ENCODE measurements around the gene TRIP12.
A peak's percentile ranks its signal among the peaks of the same experiment; 100 is the strongest.
"Not testable (repeated sequence)": the region's sequence is repeated elsewhere in the genome, so short reads cannot be mapped to it uniquely, and the experiment has no call there.

Gene TRIP12

DNA sequence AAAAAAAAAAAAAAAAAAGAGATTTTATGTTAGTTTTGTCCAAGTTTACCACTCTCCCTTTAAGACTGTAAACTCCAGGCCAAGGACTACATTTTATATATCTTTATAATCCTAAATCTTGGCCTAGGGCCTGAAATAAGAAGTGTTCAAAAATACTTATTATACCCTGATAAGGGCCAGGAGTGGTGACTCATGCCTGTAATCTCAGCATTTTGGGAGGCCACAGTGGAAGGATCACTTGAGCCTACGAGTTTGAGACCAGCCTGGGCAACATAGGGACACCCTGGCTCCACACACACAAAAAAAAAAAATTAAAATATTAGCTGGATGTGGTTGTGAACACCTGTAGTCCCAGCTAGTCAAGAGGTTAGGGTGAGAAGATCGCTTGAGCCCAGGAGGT is 12.7 kb downstream of the TRIP12 start:
- no peak for DNase-seq
- H3K4me1 Mint-ChIP-seq (ENCODE audit: low read depth in 2 of 2), result peaks cover 31 to 45% of the 10 kb centered on the region in 2 donors
- H3K9me3 Mint-ChIP-seq, result no peaks in the 10 kb centered on the region
- peak overlapping the region in 1 of 2 donors; percentile 32 for H3K27ac Mint-ChIP-seq
- ATAC-seq (replicated peaks), result no peak
- no peaks in the 10 kb centered on the region for H3K27me3 Mint-ChIP-seq
- H3K4me3 Mint-ChIP-seq, result no peak overlapping the region
- peaks cover 42% of the 10 kb centered on the region for H3K36me3 Mint-ChIP-seq (ENCODE audit: insufficient read depth)

DNA sequence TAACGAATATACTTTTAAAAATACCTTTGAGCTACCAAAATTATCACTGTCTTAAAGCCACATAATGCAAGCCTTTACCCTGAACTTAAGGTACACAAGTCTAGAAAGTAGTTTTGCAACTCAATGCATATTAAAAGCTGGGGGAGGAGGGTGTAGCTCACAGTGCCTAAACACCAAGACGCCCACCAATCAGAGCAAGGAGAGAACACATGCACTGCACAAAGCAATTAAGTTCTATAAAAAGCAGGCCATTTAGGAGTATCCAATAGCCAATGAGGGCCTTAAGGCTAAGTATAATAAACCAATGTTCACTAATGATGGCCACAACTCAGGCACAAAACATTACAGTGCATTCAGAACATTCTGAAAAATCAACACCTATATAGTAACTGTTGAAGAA is 16.2 kb downstream of the TRIP12 start:
- Mint-ChIP-seq H3K4me1 (ENCODE audit: low read depth in 2 of 2) (peaks cover 16 to 35% of the 10 kb centered on the region in 2 donors), H3K27me3 (no peaks in the 10 kb centered on the region), H3K4me3 (no peak overlapping the region), H3K27ac (no peak overlapping the region), H3K9me3 (no peaks in the 10 kb centered on the region), H3K36me3 (ENCODE audit: insufficient read depth) (peaks cover 57% of the 10 kb centered on the region)
- ATAC-seq (replicated peaks) (no peak), DNase-seq (no peak)

DNA sequence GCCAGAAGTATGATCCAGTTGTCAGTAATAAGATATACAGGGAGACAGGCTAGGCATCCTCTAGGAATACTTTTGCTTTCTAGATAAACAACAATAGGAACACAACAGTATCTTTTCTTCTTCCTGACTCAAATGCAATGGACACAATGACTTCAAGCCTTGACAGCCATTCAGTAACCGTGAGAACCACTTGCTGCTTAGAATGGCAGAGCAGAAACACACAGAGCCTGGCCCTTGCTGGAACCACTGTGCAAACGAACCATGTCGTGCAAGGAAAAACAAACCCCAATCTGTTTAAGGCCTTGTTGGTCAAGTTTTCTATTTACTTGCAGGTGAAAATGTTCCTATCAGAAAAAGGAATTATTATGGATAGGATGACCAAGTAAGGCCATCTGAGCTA is 18.8 kb downstream of the TRIP12 start:
- DNase-seq, result no peak
- ATAC-seq (replicated peaks), result no peak
- no peaks in the 10 kb centered on the region for H3K9me3 Mint-ChIP-seq
- H3K4me1 Mint-ChIP-seq (ENCODE audit: low read depth in 2 of 2), result peaks cover 19 to 43% of the 10 kb centered on the region in 2 donors
- H3K4me3 Mint-ChIP-seq, result no peak overlapping the region
- H3K36me3 Mint-ChIP-seq (ENCODE audit: insufficient read depth), result peaks cover 49% of the 10 kb centered on the region
- no peaks in the 10 kb centered on the region for H3K27me3 Mint-ChIP-seq
- H3K27ac Mint-ChIP-seq, result peak overlapping the region; percentile 19 to 36

DNA sequence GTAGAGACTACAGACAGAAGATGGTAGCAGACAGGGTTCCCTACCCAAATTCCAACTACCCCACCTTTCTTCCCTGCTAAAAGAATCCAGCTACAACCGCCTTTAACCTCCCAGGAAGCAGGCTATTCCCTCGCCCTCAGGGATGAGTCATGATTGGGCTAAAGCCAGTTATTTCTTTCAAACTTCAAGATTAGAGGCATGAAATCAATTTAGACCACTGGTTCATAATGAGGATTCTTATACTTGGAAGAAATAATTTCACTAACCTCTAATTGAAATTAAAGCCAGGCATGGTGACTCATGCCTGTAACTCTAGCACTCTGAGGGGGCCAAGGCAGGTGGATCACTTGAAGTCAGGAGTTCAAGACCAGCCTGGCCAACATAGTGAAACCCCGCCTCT is 20.0 kb downstream of the TRIP12 start:
- Mint-ChIP-seq H3K4me1 (ENCODE audit: low read depth in 2 of 2) (peaks cover 20 to 46% of the 10 kb centered on the region in 2 donors), H3K36me3 (ENCODE audit: insufficient read depth) (peaks cover 39% of the 10 kb centered on the region), H3K27me3 (no peaks in the 10 kb centered on the region), H3K27ac (no peak overlapping the region), H3K4me3 (no peak overlapping the region), H3K9me3 (no peaks in the 10 kb centered on the region)
- ATAC-seq (replicated peaks) (no peak), DNase-seq (no peak)

GRCh38 chr2:229900514-229900913 is 21.3 kb downstream of the TRIP12 start:
- not testable (repeated sequence) for H3K27ac Mint-ChIP-seq; ATAC-seq (replicated peaks)

GRCh38 chr2:229900012-229900411 is 21.8 kb downstream of the TRIP12 start:
- ATAC-seq (replicated peaks) (no peak), DNase-seq (no peak)
- peaks cover 27 to 60% of the 10 kb centered on the region in 2 donors for H3K4me1 Mint-ChIP-seq (ENCODE audit: low read depth in 2 of 2)

More at GRCh38 chr2:229900514-229900913, 21.3 kb downstream of the TRIP12 start:
- Mint-ChIP-seq H3K4me1 (ENCODE audit: low read depth in 2 of 2) (peaks cover 24 to 57% of the 10 kb centered on the region in 2 donors), H3K36me3 (ENCODE audit: insufficient read depth) (peaks cover 29% of the 10 kb centered on the region), H3K4me3 (peak overlapping the region in 1 of 2 donors; percentile 27)
- not testable (repeated sequence) for H3K9me3 Mint-ChIP-seq, DNase-seq, H3K27me3 Mint-ChIP-seq

DNA sequence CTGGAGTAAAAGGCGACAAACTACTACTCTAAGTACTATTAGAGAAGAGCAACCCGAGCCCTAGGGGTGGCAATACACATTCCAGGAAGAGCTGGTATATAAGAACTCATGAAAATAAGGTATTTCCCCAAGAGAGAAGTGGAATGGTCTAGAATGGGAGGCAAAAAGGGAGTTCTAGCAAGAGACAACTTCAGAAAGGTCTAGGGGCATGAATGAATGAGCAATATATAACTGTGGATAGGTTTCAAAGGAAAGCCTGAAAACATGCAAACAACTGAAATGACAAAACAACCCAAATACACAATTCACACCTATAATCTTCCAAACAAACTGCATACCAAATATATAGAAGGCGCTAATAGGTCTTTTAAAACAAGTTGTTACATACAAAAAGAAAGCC is 22.2 kb downstream of the TRIP12 start:
- Mint-ChIP-seq H3K36me3 (ENCODE audit: insufficient read depth) (peaks cover 23% of the 10 kb centered on the region), H3K4me1 (ENCODE audit: low read depth in 2 of 2) (peaks cover 27 to 60% of the 10 kb centered on the region in 2 donors), H3K4me3 (peak overlapping the region in 1 of 2 donors; percentile 27), H3K9me3 (no peaks in the 10 kb centered on the region), H3K27ac (no peak overlapping the region), H3K27me3 (no peaks in the 10 kb centered on the region)
- DNase-seq (no peak), ATAC-seq (replicated peaks) (no peak)

More at GRCh38 chr2:229900012-229900411, 21.8 kb downstream of the TRIP12 start:
- Mint-ChIP-seq H3K36me3 (ENCODE audit: insufficient read depth) (peaks cover 28% of the 10 kb centered on the region), H3K27ac (no peak overlapping the region), H3K4me3 (peak overlapping the region in 1 of 2 donors; percentile 27), H3K9me3 (no peaks in the 10 kb centered on the region), H3K27me3 (no peaks in the 10 kb centered on the region)

- no peaks in the 10 kb centered on the region for H3K9me3 Mint-ChIP-seq
- peak overlapping the region; percentile 8 to 71 for H3K27ac Mint-ChIP-seq
- ATAC-seq (replicated peaks), result peak; percentile 42
- DNase-seq, result no peak
- H3K27me3 Mint-ChIP-seq, result no peaks in the 10 kb centered on the region
- peaks cover 35 to 71% of the 10 kb centered on the region in 2 donors for H3K4me1 Mint-ChIP-seq (ENCODE audit: low read depth in 2 of 2)
- peaks cover 5% of the 10 kb centered on the region for H3K36me3 Mint-ChIP-seq (ENCODE audit: insufficient read depth)
- H3K4me3 Mint-ChIP-seq, result peak overlapping the region in 1 of 2 donors; percentile 27
These were observed 25.0 kb downstream of the TRIP12 start for GRCh38 chr2:229896857-229897256.

DNA sequence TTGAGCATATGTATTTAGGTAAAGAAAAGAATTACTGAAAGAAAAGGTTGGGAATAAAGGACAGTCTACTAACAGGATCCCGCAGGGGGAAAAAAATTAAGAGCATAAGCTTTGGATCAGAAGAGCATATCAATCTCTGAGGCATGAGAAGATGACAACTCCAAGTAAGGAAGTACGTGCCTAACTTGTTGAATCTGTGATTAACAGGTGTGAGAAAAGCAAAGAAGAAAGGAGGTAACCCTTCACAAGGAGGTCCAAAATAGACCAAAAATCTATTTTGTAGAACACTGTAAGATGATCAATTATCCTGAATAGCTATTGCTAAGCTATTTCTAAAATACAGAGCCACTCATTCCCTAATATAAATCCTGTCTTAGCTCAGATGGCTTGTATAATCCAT is 32.8 kb downstream of the TRIP12 start:
- Mint-ChIP-seq H3K36me3 (ENCODE audit: insufficient read depth) (peaks cover 10% of the 10 kb centered on the region), H3K27me3 (no peaks in the 10 kb centered on the region), H3K4me1 (ENCODE audit: low read depth in 2 of 2) (peaks cover 28 to 63% of the 10 kb centered on the region in 2 donors), H3K4me3 (no peak overlapping the region), H3K27ac (peak overlapping the region; percentile 71), H3K9me3 (no peaks in the 10 kb centered on the region)
- DNase-seq (no peak), ATAC-seq (replicated peaks) (no peak)

DNA sequence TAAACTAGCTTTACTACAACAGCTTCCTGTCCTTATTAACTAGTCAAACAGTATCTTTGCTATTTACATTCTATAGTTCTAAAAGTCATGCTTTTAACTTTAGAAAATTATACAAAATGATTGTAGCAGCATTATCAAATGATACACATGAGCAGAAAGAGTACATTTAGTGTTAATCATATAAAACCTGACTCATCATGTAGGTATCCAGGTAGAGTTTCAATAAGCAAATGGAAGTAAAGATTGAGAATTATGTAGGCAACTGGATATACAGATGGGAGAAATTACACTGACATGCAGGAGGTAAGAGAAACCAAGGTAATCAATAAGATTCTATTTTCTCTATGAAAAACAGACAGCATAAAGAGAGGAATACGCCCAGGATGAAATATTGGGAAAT is 33.8 kb downstream of the TRIP12 start:
- Mint-ChIP-seq H3K4me1 (ENCODE audit: low read depth in 2 of 2) (peaks cover 31 to 60% of the 10 kb centered on the region in 2 donors), H3K4me3 (peak overlapping the region in 1 of 2 donors; percentile 5), H3K36me3 (ENCODE audit: insufficient read depth) (peaks cover 10% of the 10 kb centered on the region), H3K27me3 (no peaks in the 10 kb centered on the region), H3K9me3 (no peaks in the 10 kb centered on the region), H3K27ac (peak overlapping the region in 1 of 2 donors; percentile 71)
- ATAC-seq (replicated peaks) (no peak), DNase-seq (no peak)

DNA sequence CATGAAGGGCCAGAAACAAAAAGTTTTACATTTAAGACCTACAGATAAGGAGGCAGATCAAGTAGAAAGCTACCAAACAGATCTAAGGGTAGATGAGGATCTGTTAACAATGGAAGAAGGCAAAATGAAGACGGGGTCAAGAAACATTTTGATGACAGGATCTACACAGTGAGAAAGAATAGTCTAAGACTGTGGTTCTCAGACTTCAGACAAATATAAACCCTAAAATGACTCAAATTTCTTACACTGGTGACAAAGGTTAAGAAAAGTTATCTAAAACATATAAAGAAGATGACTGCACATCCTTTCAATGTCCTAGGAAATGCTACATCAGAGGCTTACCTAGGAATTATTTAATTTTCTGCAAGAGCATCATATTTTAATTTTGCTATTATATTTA is 34.4 kb downstream of the TRIP12 start:
- Mint-ChIP-seq H3K36me3 (ENCODE audit: insufficient read depth) (peaks cover 10% of the 10 kb centered on the region), H3K27ac (peak overlapping the region; percentile 8 to 66), H3K27me3 (no peaks in the 10 kb centered on the region), H3K4me1 (ENCODE audit: low read depth in 2 of 2) (peaks cover 32 to 56% of the 10 kb centered on the region in 2 donors), H3K9me3 (no peaks in the 10 kb centered on the region), H3K4me3 (no peak overlapping the region)
- DNase-seq (no peak), ATAC-seq (replicated peaks) (no peak)

DNA sequence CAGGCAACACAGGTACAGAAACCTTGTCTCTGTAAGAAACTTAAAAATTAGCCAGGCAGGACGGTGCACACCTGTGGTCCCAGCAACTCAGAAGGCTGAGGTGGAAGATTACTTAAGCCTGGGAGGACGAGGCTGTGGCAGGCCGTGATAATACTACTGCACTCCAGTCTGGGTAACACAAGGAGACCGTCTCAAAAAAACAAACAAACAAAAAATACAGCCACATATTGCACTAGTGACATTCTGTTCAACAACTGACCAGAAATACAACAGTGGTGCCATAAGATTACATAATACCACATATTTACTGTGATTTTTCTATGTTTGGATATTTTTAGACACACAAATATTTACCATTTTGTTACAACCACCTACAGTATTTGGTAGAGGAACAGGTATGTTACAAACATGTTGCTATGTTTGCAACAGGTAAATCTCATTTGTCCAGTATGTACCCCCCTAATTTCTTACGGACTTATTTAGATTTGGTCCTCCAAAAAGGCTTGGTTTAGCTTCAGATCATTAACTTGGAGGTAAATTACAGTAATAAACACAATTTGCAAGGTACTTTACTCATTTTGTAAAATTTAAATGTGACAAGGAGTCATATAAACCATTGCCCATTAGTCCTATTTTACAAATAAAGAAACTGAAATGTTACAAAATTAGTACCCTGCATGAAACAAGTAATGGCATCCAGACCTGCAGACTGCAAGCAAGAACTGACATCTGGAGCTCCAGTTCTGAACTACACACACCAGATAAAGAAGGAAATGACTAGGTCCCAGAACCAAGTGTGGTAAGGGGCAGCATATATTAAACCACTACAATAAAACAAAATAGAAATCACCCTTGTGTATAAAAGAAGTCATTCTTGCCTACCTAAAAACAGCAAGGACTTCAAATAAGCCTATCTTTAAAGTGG is 36.8 kb downstream of the TRIP12 start:
- Mint-ChIP-seq H3K36me3 (ENCODE audit: insufficient read depth) (peaks cover 8% of the 10 kb centered on the region), H3K4me3 (no peak overlapping the region), H3K27ac (peak overlapping the region in 1 of 2 donors; percentile 52), H3K4me1 (ENCODE audit: low read depth in 2 of 2) (peaks cover 34 to 46% of the 10 kb centered on the region in 2 donors), H3K9me3 (no peaks in the 10 kb centered on the region), H3K27me3 (no peaks in the 10 kb centered on the region)
- DNase-seq, result no peak
- no peak for ATAC-seq (replicated peaks)

DNA sequence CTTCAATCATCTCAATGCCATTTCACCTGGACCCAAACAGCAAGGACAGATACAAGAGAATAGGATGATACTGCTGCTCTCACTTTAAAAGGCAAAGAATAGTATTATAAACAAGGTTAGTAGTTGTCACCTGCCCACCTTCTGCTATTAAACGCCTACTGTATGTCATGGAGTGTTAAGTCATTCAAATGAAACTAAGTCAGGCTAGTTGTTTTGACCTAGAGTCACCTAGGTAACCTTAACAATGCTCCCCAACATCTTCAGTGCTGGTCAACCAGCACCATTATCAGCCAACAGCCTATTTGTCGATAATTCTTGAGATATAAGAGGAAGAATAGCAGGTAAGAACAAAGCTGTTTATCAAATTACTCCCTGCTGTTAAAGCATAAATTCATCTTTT is 39.2 kb downstream of the TRIP12 start:
- H3K36me3 Mint-ChIP-seq (ENCODE audit: insufficient read depth), result peaks cover 25% of the 10 kb centered on the region
- no peak overlapping the region for H3K4me3 Mint-ChIP-seq
- H3K27me3 Mint-ChIP-seq, result no peaks in the 10 kb centered on the region
- DNase-seq (no peak), ATAC-seq (replicated peaks) (no peak)
- no peaks in the 10 kb centered on the region for H3K9me3 Mint-ChIP-seq
- peaks cover 24 to 31% of the 10 kb centered on the region in 2 donors for H3K4me1 Mint-ChIP-seq (ENCODE audit: low read depth in 2 of 2)
- peak overlapping the region; percentile 35 to 84 for H3K27ac Mint-ChIP-seq
